Activated T-cell treated with anti-CD3 and anti-CD28 coated beads, Interleukin-2, amount 50 U/mL, for 24 hours (primary cell): ENCODE results near the gene PRLH.

Experiments used
- DNase-seq: peaks from one replicate; pipeline ENCODE4 v3.0.0-alpha.2; 2020
- H3K27ac Mint-ChIP-seq: 2 replicates; pipeline ENCODE4 v1.8.0; 2020; ENCODE audit warnings: mild to moderate bottlenecking, mixed read lengths
- H3K27me3 Mint-ChIP-seq: 2 replicates; pipeline ENCODE4 v1.8.0; 2020; ENCODE audit warnings: mixed read lengths
- H3K36me3 Mint-ChIP-seq: 2 replicates; pipeline ENCODE4 v1.8.0; 2020; ENCODE audit warnings: low read depth, mixed read lengths
- H3K4me1 Mint-ChIP-seq: 2 replicates; pipeline ENCODE4 v1.8.0; 2020; ENCODE audit warnings: low read depth, mixed read lengths
- H3K4me3 Mint-ChIP-seq: 2 replicates; pipeline ENCODE4 v1.8.0; 2020; ENCODE audit warnings: mild to moderate bottlenecking, moderate library complexity, mixed read lengths
- H3K9me3 Mint-ChIP-seq: 2 replicates; pipeline ENCODE4 v1.8.0; 2020; ENCODE audit warnings: mixed read lengths

The PRLH gene

DNA sequence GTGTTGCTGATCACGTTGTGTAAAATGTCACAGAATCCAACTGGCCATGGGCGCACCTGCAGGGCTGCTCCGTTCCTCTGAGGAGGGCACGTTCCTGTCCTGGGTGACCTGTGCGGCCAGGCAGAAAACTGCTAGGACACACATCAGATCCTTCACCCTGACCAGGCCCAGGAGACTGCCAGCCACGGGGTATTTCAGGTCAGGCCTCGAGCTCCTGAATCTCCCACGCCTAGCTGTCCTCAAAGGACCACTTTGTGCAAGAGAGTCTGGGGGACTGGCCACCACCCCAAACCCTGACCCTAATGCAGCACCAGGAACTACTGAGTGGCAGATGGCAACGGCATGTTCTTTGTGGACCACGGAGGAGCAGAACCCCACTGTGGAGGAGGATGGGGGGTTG is 11.1 kb downstream of the PRLH start:
- Mint-ChIP-seq H3K9me3 (no peaks in the 10 kb centered on the region), H3K4me1 (peaks cover 5% of the 10 kb centered on the region), H3K4me3 (no peak overlapping the region), H3K27me3 (no peaks in the 10 kb centered on the region), H3K36me3 (no peaks in the 10 kb centered on the region), H3K27ac (no peak overlapping the region)
- no peak for DNase-seq

DNA sequence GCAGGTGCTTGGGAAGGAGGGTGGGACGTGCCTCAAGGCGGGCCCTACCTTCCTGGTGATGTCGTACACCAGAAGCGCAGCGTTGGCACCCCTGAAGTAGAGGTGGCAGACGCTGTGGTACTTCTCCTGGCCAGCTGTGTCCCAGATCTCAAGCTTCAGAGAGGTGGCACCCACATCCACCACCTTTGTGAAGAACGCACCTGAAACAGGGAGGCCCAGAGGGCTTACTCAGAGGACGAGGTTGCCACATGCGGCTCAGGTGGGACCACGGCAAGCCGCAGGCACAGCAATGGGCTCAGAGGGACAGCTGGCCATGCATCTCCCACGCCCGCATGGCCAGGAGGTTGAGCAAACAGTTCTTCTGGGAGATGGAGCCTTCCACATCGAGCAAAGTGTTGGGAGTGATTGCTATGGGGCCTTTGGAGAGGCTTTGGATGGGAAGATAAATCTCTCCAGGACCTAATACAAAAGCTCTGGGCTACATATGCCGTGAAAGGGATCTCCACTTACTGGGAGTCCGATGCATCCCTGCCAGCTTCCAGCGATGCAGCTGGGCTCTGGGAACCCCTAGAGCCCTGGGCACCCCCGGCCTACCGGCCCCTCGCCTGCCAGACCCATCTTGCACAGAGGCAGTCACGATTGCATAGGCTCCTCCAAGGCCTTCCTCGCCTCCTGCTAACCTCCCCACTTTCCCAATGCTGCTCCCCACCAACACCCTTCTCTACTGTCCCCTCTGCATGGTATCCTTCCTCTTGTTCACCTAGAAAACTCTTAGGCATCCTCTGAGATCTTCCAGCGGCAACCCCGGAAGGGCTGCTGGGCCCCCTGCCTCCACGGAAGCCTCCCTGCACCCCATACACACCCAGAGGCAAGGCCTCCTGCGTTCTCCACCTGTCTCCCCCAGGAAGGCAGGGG is 11.8 kb downstream of the PRLH start:
- no peaks in the 10 kb centered on the region for H3K36me3 Mint-ChIP-seq
- H3K27ac Mint-ChIP-seq: no peak overlapping the region
- no peaks in the 10 kb centered on the region for H3K27me3 Mint-ChIP-seq
- H3K9me3 Mint-ChIP-seq: no peaks in the 10 kb centered on the region
- peaks cover 5% of the 10 kb centered on the region for H3K4me1 Mint-ChIP-seq
- H3K4me3 Mint-ChIP-seq: no peak overlapping the region
- no peak for DNase-seq

DNA sequence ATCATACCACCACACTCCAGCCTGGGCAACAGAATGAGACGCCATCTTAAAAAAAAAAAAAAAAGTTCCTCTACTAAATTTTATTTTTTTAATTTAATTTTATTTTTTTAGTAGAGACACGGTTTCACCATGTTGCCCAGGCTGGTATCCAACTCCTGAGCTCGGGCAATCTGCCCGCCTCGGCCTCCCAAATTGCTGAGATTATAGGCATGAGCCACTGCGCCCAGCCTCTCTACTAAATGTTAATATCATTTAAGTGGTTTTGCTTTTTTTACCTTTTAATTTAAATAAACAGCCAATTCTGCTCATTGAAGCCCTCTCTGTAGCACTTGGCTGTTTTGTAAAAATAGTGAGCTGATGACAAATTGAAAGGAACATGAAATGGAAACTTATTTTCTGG is 15.0 kb downstream of the PRLH start:
- Mint-ChIP-seq H3K9me3 (no peaks in the 10 kb centered on the region), H3K4me3 (no peak overlapping the region), H3K27me3 (no peaks in the 10 kb centered on the region), H3K4me1 (peaks cover 5% of the 10 kb centered on the region), H3K36me3 (no peaks in the 10 kb centered on the region), H3K27ac (peak overlapping the region; percentile 35)
- DNase-seq: no peak

GRCh38 chr2:237581751-237582746 is 15.7 kb downstream of the PRLH start:
- H3K27ac Mint-ChIP-seq: peak overlapping the region; percentile 35
- no peaks in the 10 kb centered on the region for H3K36me3 Mint-ChIP-seq
- H3K4me1 Mint-ChIP-seq: peaks cover 5% of the 10 kb centered on the region
- no peaks in the 10 kb centered on the region for H3K9me3 Mint-ChIP-seq
- H3K4me3 Mint-ChIP-seq: no peak overlapping the region
- no peaks in the 10 kb centered on the region for H3K27me3 Mint-ChIP-seq
- DNase-seq: peak; percentile 60

GRCh38 chr2:237583385-237584295 is 17.3 kb downstream of the PRLH start:
- no peak overlapping the region for H3K4me3 Mint-ChIP-seq
- H3K27me3 Mint-ChIP-seq: no peaks in the 10 kb centered on the region
- H3K4me1 Mint-ChIP-seq: peaks cover 5% of the 10 kb centered on the region
- no peak for DNase-seq
- H3K36me3 Mint-ChIP-seq: no peaks in the 10 kb centered on the region
- H3K27ac Mint-ChIP-seq: no peak overlapping the region
- H3K9me3 Mint-ChIP-seq: no peaks in the 10 kb centered on the region

- Mint-ChIP-seq H3K4me3 (no peak overlapping the region), H3K4me1 (peaks cover 5% of the 10 kb centered on the region), H3K9me3 (no peaks in the 10 kb centered on the region), H3K36me3 (no peaks in the 10 kb centered on the region), H3K27ac (no peak overlapping the region), H3K27me3 (no peaks in the 10 kb centered on the region)
- no peak for DNase-seq
Observed at GRCh38 chr2:237585590-237586221, 19.3 kb downstream of the PRLH start.

- H3K27ac Mint-ChIP-seq: no peak overlapping the region
- no peak overlapping the region for H3K4me3 Mint-ChIP-seq
- H3K4me1 Mint-ChIP-seq: peaks cover 11% of the 10 kb centered on the region
- H3K27me3 Mint-ChIP-seq: no peaks in the 10 kb centered on the region
- no peaks in the 10 kb centered on the region for H3K36me3 Mint-ChIP-seq
- DNase-seq: no peak
- H3K9me3 Mint-ChIP-seq: no peaks in the 10 kb centered on the region
Observed at GRCh38 chr2:237588044-237588696, 21.8 kb downstream of the PRLH start.

- Mint-ChIP-seq H3K36me3 (no peaks in the 10 kb centered on the region), H3K4me1 (peaks cover 11% of the 10 kb centered on the region), H3K27me3 (no peaks in the 10 kb centered on the region), H3K9me3 (no peaks in the 10 kb centered on the region), H3K4me3 (no peak within 1 kb of the TSS), H3K27ac (no peak within 1 kb of the TSS)
- DNase-seq: no peak
Observed at GRCh38 chr2:237590272-237591140, 24.1 kb downstream of the PRLH start, which contains the start of gene RAB17. Gene RAB17 (minus strand): TSS chr2:237590734. CDS start chr2:237586154, 4,580 bp downstream.

DNA sequence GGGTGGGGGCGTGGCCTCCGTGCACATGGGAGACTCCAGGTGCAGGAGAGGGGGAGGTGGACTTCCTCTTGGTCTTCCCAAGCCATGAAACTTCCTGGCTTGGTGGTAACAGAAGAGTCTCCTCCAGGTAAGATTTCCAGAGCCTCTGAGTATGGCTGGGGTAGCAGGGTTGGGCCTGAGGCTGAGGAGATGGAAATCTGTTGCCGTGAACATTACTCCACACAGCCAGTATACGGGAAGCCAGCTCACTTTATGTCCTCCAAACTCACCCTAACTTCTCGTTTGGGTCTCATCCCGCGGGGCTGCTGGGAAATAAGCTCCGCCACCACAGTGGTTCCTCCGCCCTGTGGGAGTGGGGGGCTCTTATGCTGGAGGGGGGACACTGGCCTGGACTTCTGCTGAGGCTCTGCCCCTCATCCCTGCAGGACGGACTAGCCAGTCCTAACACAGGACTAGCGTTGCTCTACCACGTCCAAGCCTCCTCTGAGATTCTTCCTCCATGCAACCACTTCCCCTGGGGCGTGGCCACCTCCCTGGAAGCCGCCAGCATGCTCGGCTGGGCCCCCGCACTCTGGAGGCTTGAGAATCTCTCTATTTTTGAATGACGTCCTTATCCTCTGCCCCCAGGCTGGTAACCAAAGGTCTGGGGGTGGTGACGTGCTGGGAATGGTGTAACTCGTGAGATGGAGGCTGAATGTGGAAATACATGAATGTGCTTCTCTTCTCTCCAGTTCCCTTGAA is 24.9 kb downstream of the PRLH start:
- DNase-seq: no peak
- Mint-ChIP-seq H3K27ac (no peak overlapping the region), H3K9me3 (no peaks in the 10 kb centered on the region), H3K36me3 (no peaks in the 10 kb centered on the region), H3K4me3 (no peak overlapping the region), H3K27me3 (no peaks in the 10 kb centered on the region), H3K4me1 (peaks cover 11% of the 10 kb centered on the region)

- Mint-ChIP-seq H3K4me3 (no peak overlapping the region), H3K36me3 (no peaks in the 10 kb centered on the region), H3K9me3 (no peaks in the 10 kb centered on the region), H3K4me1 (peaks cover 11% of the 10 kb centered on the region), H3K27me3 (no peaks in the 10 kb centered on the region), H3K27ac (no peak overlapping the region)
- no peak for DNase-seq
Observed at GRCh38 chr2:237592425-237592980, 26.1 kb downstream of the PRLH start.

DNA sequence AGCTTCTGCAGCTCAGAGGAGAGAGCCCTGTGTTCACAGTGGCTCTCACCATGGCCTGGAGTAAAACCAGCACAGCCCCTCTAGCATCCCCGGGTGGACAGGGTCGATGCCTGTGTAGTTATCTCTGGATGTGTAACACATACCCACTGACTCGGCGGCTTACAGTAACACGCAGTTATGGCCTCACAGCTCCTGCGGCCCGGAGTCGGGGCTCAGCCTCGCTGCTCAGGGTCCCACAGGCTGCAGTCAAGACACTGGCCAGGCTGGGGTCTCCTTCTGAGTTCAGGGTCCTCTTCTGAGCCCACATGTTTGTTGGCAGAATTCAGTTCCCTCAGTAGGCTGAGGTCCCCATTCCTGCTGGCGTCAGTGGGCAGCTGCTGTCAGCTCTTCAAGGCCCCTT is 26.7 kb downstream of the PRLH start:
- H3K27ac Mint-ChIP-seq: no peak overlapping the region
- H3K27me3 Mint-ChIP-seq: no peaks in the 10 kb centered on the region
- H3K4me1 Mint-ChIP-seq: peaks cover 11% of the 10 kb centered on the region
- DNase-seq: no peak
- H3K9me3 Mint-ChIP-seq: no peaks in the 10 kb centered on the region
- H3K4me3 Mint-ChIP-seq: no peak overlapping the region
- no peaks in the 10 kb centered on the region for H3K36me3 Mint-ChIP-seq
